H1 (cell line): Measurements from ENCODE around the gene C3. TPM values are rescaled to one million over a fixed set of nuclear protein-coding genes. Genes with fewer than 3 reads are reported as not detected.

Source experiments
- CTCF ChIA-PET: fragments of 300-600 bp; sonication (Branson Sonifier 250); formaldehyde crosslinking; loops from one replicate; lab custom pipeline; 2021; ENCODE audit not compliant: partially characterized antibody; lab: Charles Lee
- POLR2A ChIA-PET: fragments of 300-600 bp; sonication (Branson Sonifier 250); formaldehyde crosslinking; loops from one replicate; lab custom pipeline; 2021; ENCODE audit warnings: inconsistent platforms; ENCODE audit not compliant: partially characterized antibody; lab: Charles Lee
- DNase-seq, 2 experiments: peaks; one replicate each; pipeline versions ENCODE4 v3.0.0 to v3.0.0-alpha.2; 2010 to 2022; ENCODE audit warnings: low spot score in 2 of 2, low read depth in 1 of 2, mixed read lengths in 1 of 2
- FAIRE-seq: peaks from 2 replicates; lab custom pipeline; 2011; peaks lifted over from hg19 to GRCh38; lab: Jason Lieb, UNC
- H2AFZ ChIP-seq: 2 replicates; pipeline ENCODE4 v1.8.1; 2012; ENCODE audit warnings: low read length, inconsistent platforms
- H2AK5ac ChIP-seq: 2 replicates; pipeline ENCODE4 v1.6.1; 2013; ENCODE audit warnings: low read depth, low read length
- H2BK120ac ChIP-seq: replicated peaks from 2 replicates; pipeline ENCODE3; 2013; ENCODE audit warnings: low read depth, low read length, inconsistent platforms
- H2BK12ac ChIP-seq: 2 replicates; pipeline ENCODE4 v1.6.1; 2013; ENCODE audit warnings: low read depth, low read length
- H2BK15ac ChIP-seq: 2 replicates; pipeline ENCODE4 v1.6.1; 2013; ENCODE audit warnings: low read length
- H2BK20ac ChIP-seq: 2 replicates; pipeline ENCODE4 v1.6.1; 2013; ENCODE audit warnings: low read length
- H2BK5ac ChIP-seq: 2 replicates; pipeline ENCODE4 v1.6.1; 2013; ENCODE audit warnings: low read depth, low read length
- H3K14ac ChIP-seq: 2 replicates; pipeline ENCODE4 v1.6.1; 2013; ENCODE audit warnings: inconsistent platforms; ENCODE audit not compliant: insufficient read length
- H3K18ac ChIP-seq: 2 replicates; pipeline ENCODE4 v1.6.1; 2013; ENCODE audit warnings: low read length; ENCODE audit errors: extremely low read depth
- H3K23ac ChIP-seq: 2 replicates; pipeline ENCODE4 v1.6.1; 2013; ENCODE audit warnings: inconsistent platforms; ENCODE audit not compliant: insufficient read length
- H3K23me2 ChIP-seq: 2 replicates; pipeline ENCODE4 v1.6.1; 2013; ENCODE audit warnings: low read depth, low read length
- H3K27ac ChIP-seq: 2 replicates; pipeline ENCODE4 v1.6.1; 2011; ENCODE audit warnings: low read depth, low read length, inconsistent platforms
- H3K27me3 ChIP-seq, 4 experiments: replicated peaks in 1 of 4; 1 replicate in 1 of 4; 2 replicates in 3 of 4; pipeline versions ENCODE4 v1.6.1 to v1.8.1; 2011 to 2013; ENCODE audit warnings: low read length in 3 of 4, mild to moderate bottlenecking in 3 of 4, inconsistent platforms in 2 of 4, mixed read lengths in 2 of 4, moderate library complexity in 1 of 4; ENCODE audit not compliant: control insufficient read depth in 3 of 4, insufficient read depth in 3 of 4; ENCODE audit errors: extremely low read depth in 1 of 4
- H3K36me3 ChIP-seq, 4 experiments: 2 replicates each; pipeline versions ENCODE4 v1.6.1 to v1.8.1; 2011 to 2013; ENCODE audit warnings: mild to moderate bottlenecking in 4 of 4, low read length in 3 of 4, moderate library complexity in 2 of 4, control low read depth in 1 of 4, inconsistent platforms in 1 of 4; ENCODE audit not compliant: insufficient read depth in 4 of 4, control insufficient read depth in 2 of 4
- H3K4ac ChIP-seq: replicated peaks from 2 replicates; pipeline ENCODE3; 2013; ENCODE audit warnings: low read length, low read depth, mixed read lengths, inconsistent platforms; ENCODE audit not compliant: insufficient read length
- H3K4me1 ChIP-seq, 4 experiments: replicated peaks in 1 of 4; 1 replicate in 1 of 4; 2 replicates in 3 of 4; pipeline versions ENCODE4 v1.6.1 to v1.8.1; 2011 to 2013; ENCODE audit warnings: low read length in 3 of 4, inconsistent platforms in 2 of 4, mixed read lengths in 1 of 4; ENCODE audit not compliant: insufficient read depth in 4 of 4, control insufficient read depth in 3 of 4
- H3K4me2 ChIP-seq, 2 experiments: 2 replicates each; pipeline versions ENCODE4 v1.6.1 to v1.8.1; 2011 to 2013; ENCODE audit warnings: low read depth in 2 of 2, low read length in 2 of 2, control low read depth in 1 of 2, inconsistent platforms in 1 of 2, mild to moderate bottlenecking in 1 of 2; ENCODE audit not compliant: insufficient read depth in 1 of 2
- H3K4me3 ChIP-seq, 4 experiments: fragments of 200-600, 300-600 bp in 1 of 4; sonication (generic), shearing (Covaris generic), sonication (Bioruptor Twin) in 1 of 4; 2 replicates each; pipeline versions ENCODE4 v1.5.1 to v1.8.1; 2011 to 2016; ENCODE audit warnings: low read length in 4 of 4, low read depth in 3 of 4, control low read depth in 2 of 4, inconsistent platforms in 2 of 4, mild to moderate bottlenecking in 2 of 4, mixed read lengths in 1 of 4, moderate library complexity in 1 of 4; ENCODE audit not compliant: insufficient read depth in 2 of 4; ENCODE audit errors: extremely low read depth in 1 of 4
- H3K56ac ChIP-seq: replicated peaks from 2 replicates; pipeline ENCODE3; 2013; ENCODE audit warnings: low read depth, mild to moderate bottlenecking, mixed read lengths, low read length, inconsistent platforms; ENCODE audit not compliant: insufficient read length
- H3K79me1 ChIP-seq: 2 replicates; pipeline ENCODE4 v1.6.1; 2013; ENCODE audit warnings: low read depth, low read length, control low read depth
- H3K79me2 ChIP-seq, 2 experiments: 2 replicates each; pipeline versions ENCODE4 v1.6.1 to v1.8.1; 2012 to 2013; ENCODE audit warnings: low read length in 2 of 2, mild to moderate bottlenecking in 2 of 2, inconsistent platforms in 1 of 2; ENCODE audit not compliant: insufficient read depth in 2 of 2, control insufficient read depth in 1 of 2
- H3K9ac ChIP-seq, 4 experiments: replicated peaks in 1 of 4; 1 replicate in 1 of 4; 2 replicates in 3 of 4; pipeline versions ENCODE4 v1.6.1 to v1.8.1; 2011 to 2013; ENCODE audit warnings: low read depth in 3 of 4, low read length in 3 of 4, control low read depth in 2 of 4, mild to moderate bottlenecking in 2 of 4, moderate library complexity in 2 of 4, inconsistent platforms in 1 of 4; ENCODE audit errors: extremely low read depth in 1 of 4
- H3K9me3 ChIP-seq, 2 experiments: 2 replicates each; pipeline versions ENCODE4 v1.6.1 to v1.8.1; 2012 to 2013; ENCODE audit warnings: mild to moderate bottlenecking in 2 of 2, moderate library complexity in 2 of 2, control low read depth in 1 of 2, inconsistent platforms in 1 of 2, low read depth in 1 of 2, low read length in 1 of 2, mixed read lengths in 1 of 2; ENCODE audit not compliant: insufficient read depth in 2 of 2
- H4K20me1 ChIP-seq, 2 experiments: replicated peaks in 1 of 2; 2 replicates each; pipeline versions ENCODE3 to v1.8.1; 2011 to 2013; ENCODE audit warnings: inconsistent platforms in 2 of 2, low read length in 2 of 2, mild to moderate bottlenecking in 1 of 2; ENCODE audit not compliant: insufficient read depth in 2 of 2, control insufficient read depth in 1 of 2
- H4K5ac ChIP-seq: 2 replicates; pipeline ENCODE4 v1.6.1; 2013; ENCODE audit warnings: low read length, low read depth, mixed read lengths, inconsistent platforms; ENCODE audit not compliant: insufficient read length
- H4K8ac ChIP-seq: 2 replicates; pipeline ENCODE4 v1.8.0; 2013; ENCODE audit warnings: mild to moderate bottlenecking, moderate library complexity, low read length, inconsistent platforms; ENCODE audit not compliant: insufficient read depth; ENCODE audit errors: extremely low read depth
- H4K91ac ChIP-seq: replicated peaks from 2 replicates; pipeline ENCODE3; 2013; ENCODE audit warnings: low read length, mixed read lengths, inconsistent platforms; ENCODE audit not compliant: insufficient read length
- ASH2L ChIP-seq: fragments of 200-600, 300-600 bp; sonication (generic); IDR thresholded peaks from one replicate; pipeline ENCODE4 v1.7.1; 2017; ENCODE audit warnings: low read length
- BCL11A ChIP-seq, 2 experiments: IDR thresholded peaks; one replicate each; pipeline ENCODE4 v1.6.1; 2011; ENCODE audit warnings: low read depth in 2 of 2, low read length in 2 of 2, mild to moderate bottlenecking in 2 of 2
- EGR1 ChIP-seq: IDR thresholded peaks from 2 replicates; pipeline ENCODE4 v1.6.1; 2011; ENCODE audit warnings: low read depth, low read length, borderline replicate concordance
- GABPA ChIP-seq: IDR thresholded peaks from 2 replicates; pipeline ENCODE4 v1.6.1; 2011; ENCODE audit warnings: mild to moderate bottlenecking, low read length, moderate library complexity, borderline replicate concordance; ENCODE audit not compliant: insufficient read depth
- GTF2F1 ChIP-seq: IDR thresholded peaks from 2 replicates; pipeline ENCODE4 v1.6.1; 2012; ENCODE audit warnings: low read depth, low read length, improper control_type of control experiment, borderline replicate concordance
- HDAC6 ChIP-seq: IDR thresholded peaks from one replicate; pipeline ENCODE4 v1.7.1; 2012; ENCODE audit warnings: low read depth, mild to moderate bottlenecking, inconsistent platforms, low read length, moderate library complexity
- RBBP5 ChIP-seq: IDR thresholded peaks from 2 replicates; pipeline ENCODE4 v1.7.1; 2012; ENCODE audit warnings: low read depth, mild to moderate bottlenecking, inconsistent platforms, low read length, moderate library complexity, borderline replicate concordance
- RFX5 ChIP-seq: IDR thresholded peaks from 2 replicates; pipeline ENCODE4 v1.6.1; 2011; ENCODE audit warnings: low read depth, low read length, improper control_type of control experiment, borderline replicate concordance
- WGBS, 2 experiments: shearing (Covaris generic) in 1 of 2; methylation state at CpG; one replicate each; pipeline versions ENCODE4 v1.1.6 to v1.1.7; 2013 to 2015; ENCODE audit warnings: low lambda C conversion rate in 2 of 2, mixed read lengths in 2 of 2, inconsistent platforms in 1 of 2, low coverage in 1 of 2, missing lambda C conversion rate in 1 of 2; ENCODE audit not compliant: insufficient replicate concordance in 2 of 2, insufficient coverage in 1 of 2, insufficient read length in 1 of 2; ENCODE audit errors: extremely low coverage in 1 of 2, missing lambda C conversion rate in 1 of 2; 5-methylcytosine and 5-hydroxymethylcytosine counted together
- polyA plus RNA-seq, 7 experiments: library from polyadenylated mRNA; depleted of rRNA in 3 of 7; stranded (reverse) in 5 of 7; unstranded in 2 of 7; fragments of >200 nt in 5 of 7; fragments of 200-250 nt in 2 of 7; gene quantifications; 1 replicate in 5 of 7; 2 replicates in 1 of 7; 4 replicates in 1 of 7; pipeline versions ENCODE4 v1.2.1 to v1.2.3, GENCODE V29; 2011 to 2013; ENCODE audit warnings: missing spikeins in 2 of 7, mixed read lengths in 2 of 7
- total RNA-seq: library from RNA; stranded (reverse); fragmentation: NEBNext Ultra II Directional; extraction: Animal tissue kit (Norgen Biotek cat#: 25700); gene quantifications from 2 replicates; pipeline ENCODE4 v1.2.1, GENCODE V29; 2021
- TF ChIP-seq, protein P1 (sequence below): IDR thresholded peaks from 2 replicates; pipeline ENCODE4 v1.6.1; 2012; ENCODE audit warnings: inconsistent platforms
- TF ChIP-seq, protein P2 (sequence below), 3 experiments: IDR thresholded peaks; 1 replicate in 2 of 3; 2 replicates in 1 of 3; pipeline versions ENCODE4 v1.5.1 to v1.6.1; 2011; ENCODE audit warnings: low read length in 3 of 3, mild to moderate bottlenecking in 3 of 3, inconsistent platforms in 2 of 3, low read depth in 1 of 3, moderate library complexity in 1 of 3; ENCODE audit not compliant: insufficient read depth in 1 of 3; ENCODE audit errors: control extremely low read depth in 1 of 3

C3 gene
- total and polyA plus RNA-seq, 2 of the 8 experiments (the other 6 are each of a cell fraction or from before 2014, with no cell fraction given) = 6.4 to 12.8 TPM

DNA sequence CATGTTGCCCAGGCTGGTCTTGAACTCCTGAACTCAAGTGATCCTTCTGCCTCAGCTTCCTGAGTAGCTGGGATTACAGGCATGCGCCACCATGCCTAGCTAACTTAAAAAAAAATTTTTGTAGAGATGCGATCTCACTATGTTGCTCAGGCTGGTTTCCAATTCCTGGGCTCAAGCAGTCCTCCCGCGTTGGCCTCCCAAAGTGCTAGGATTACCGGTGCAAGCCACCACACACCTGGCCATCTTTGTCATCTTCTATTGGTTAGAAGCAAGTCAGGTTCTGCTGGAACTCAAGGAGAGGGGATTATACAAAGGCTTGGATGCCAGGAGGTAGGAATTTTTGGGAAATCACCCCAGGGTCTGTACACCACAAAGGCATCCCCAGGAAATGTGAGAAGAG lies 75.7 kb downstream of the C3 start:
- Histone ChIP-seq H4K91ac (no peak overlapping the region), H3K9me3 (peaks cover 15 to 29% of the 10 kb centered on the region in 2 experiments; a peak in 3 of 4 replicates), H2BK15ac (no peak overlapping the region), H3K79me2 (no peaks in the 10 kb centered on the region), H3K4me3 (no peak overlapping the region), H4K20me1 (no peaks in the 10 kb centered on the region), H3K27ac (no peak overlapping the region), H3K4me2 (no peak overlapping the region), H3K9ac (no peak overlapping the region), H4K8ac (no peak overlapping the region), H3K36me3 (no peaks in the 10 kb centered on the region), H3K14ac (no peak overlapping the region), H2AFZ (no peak overlapping the region), H3K56ac (no peak overlapping the region), H3K27me3 (no peaks in the 10 kb centered on the region), H2AK5ac (no peak overlapping the region), H2BK5ac (no peak overlapping the region), H3K4me1 (no peaks in the 10 kb centered on the region), H2BK12ac (no peak overlapping the region), H2BK20ac (no peak overlapping the region), H3K23ac (no peak overlapping the region), H4K5ac (no peak overlapping the region), H3K4ac (no peak overlapping the region), H3K79me1 (no peaks in the 10 kb centered on the region), H2BK120ac (no peak overlapping the region), H3K18ac (no peak overlapping the region), H3K23me2 (no peaks in the 10 kb centered on the region)
- 94% methylated on average over 5 of the region's 5 CpGs; no CpG with 5 or more reads in 1 of the 2 experiments for WGBS, 2 experiments
- CTCF ChIA-PET = interaction anchor here (0.8 to 0.9 kb wide), 2 partner anchors 13 to 219 kb away, joined by 3 to 4 read pairs; no protein-coding TSS in a partner anchor
- FAIRE-seq (no peak), DNase-seq (no peak)
- POLR2A ChIA-PET = interaction anchor here (1.5 kb wide), 1 partner anchor 12 kb away, joined by 3 read pairs; no protein-coding TSS in a partner anchor
- TF ChIP-seq, protein P1, sequence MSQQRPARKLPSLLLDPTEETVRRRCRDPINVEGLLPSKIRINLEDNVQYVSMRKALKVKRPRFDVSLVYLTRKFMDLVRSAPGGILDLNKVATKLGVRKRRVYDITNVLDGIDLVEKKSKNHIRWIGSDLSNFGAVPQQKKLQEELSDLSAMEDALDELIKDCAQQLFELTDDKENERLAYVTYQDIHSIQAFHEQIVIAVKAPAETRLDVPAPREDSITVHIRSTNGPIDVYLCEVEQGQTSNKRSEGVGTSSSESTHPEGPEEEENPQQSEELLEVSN = no peak
- TF ChIP-seq GTF2F1 = no peak
- TF ChIP-seq RBBP5 = no peak
- TF ChIP-seq RFX5 = no peak
- TF ChIP-seq, protein P2, sequence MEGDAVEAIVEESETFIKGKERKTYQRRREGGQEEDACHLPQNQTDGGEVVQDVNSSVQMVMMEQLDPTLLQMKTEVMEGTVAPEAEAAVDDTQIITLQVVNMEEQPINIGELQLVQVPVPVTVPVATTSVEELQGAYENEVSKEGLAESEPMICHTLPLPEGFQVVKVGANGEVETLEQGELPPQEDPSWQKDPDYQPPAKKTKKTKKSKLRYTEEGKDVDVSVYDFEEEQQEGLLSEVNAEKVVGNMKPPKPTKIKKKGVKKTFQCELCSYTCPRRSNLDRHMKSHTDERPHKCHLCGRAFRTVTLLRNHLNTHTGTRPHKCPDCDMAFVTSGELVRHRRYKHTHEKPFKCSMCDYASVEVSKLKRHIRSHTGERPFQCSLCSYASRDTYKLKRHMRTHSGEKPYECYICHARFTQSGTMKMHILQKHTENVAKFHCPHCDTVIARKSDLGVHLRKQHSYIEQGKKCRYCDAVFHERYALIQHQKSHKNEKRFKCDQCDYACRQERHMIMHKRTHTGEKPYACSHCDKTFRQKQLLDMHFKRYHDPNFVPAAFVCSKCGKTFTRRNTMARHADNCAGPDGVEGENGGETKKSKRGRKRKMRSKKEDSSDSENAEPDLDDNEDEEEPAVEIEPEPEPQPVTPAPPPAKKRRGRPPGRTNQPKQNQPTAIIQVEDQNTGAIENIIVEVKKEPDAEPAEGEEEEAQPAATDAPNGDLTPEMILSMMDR (IDR thresholded peaks at IDR 0.05; ENCODE audit: control extremely low read depth in 1 of 3, insufficient read depth in 1 of 3, low read depth in 1 of 3, low read length in 3 of 3) = no peak
- no peak for TF ChIP-seq HDAC6
- TF ChIP-seq BCL11A (IDR thresholded peaks at IDR 0.05; ENCODE audit: low read depth in 2 of 2, low read length in 2 of 2) = no peak
- TF ChIP-seq ASH2L = no peak
- no peak for TF ChIP-seq EGR1
- TF ChIP-seq GABPA = no peak
